ENCODE data around the gene MYRF. TPM values are rescaled to one million over a fixed set of nuclear protein-coding genes. Genes with fewer than 3 reads are reported as not detected.

Gene MYRF
- total RNA-seq, 1 experiment from 2014 or later, result 15.3 TPM

- no peaks in the 10 kb centered on the region for H3K79me2 ChIP-seq (ENCODE audit: low read depth)
- BruUV-seq (replicated peaks), result no TSS peak
- ChIA-PET CTCF (interaction anchor here (0.6 kb wide), 1 partner anchor 27 kb away, joined by 9 read pairs; no protein-coding TSS in a partner anchor), POLR2A (ENCODE audit: unreplicated experiment) (no interaction called here)
- no peaks in the 10 kb centered on the region for H3K4me1 ChIP-seq (replicated peaks; ENCODE audit: insufficient read depth)
- no peaks in the 10 kb centered on the region for H3K27me3 ChIP-seq (ENCODE audit: insufficient read depth, low read depth)
- no peak for DNase-seq
- H3K9me2 ChIP-seq (ENCODE audit: insufficient read depth), result no peaks in the 10 kb centered on the region
- peaks cover under 1% of the 10 kb centered on the region for H3F3A ChIP-seq (ENCODE audit: insufficient read depth, low read depth)
- 0 out of 2 replicates have a peak, but pooled peaks cover 6% of the 10 kb centered on the region for H4K20me1 ChIP-seq (ENCODE audit: insufficient read depth)
- H3K27ac ChIP-seq, result no peak overlapping the region
- intact Hi-C loops (cut with micrococcal nuclease; ENCODE audit: unreplicated experiment), result no loop called here
- no peak overlapping the region for H3K4me3 ChIP-seq
- no peak overlapping the region for H3K4me2 ChIP-seq
- no peaks in the 10 kb centered on the region for H3K9me3 ChIP-seq (ENCODE audit: insufficient read depth, low read depth)
- H3K36me3 ChIP-seq (ENCODE audit: low read depth), result no peaks in the 10 kb centered on the region
- no peak overlapping the region for H2AFZ ChIP-seq
- TF ChIP-seq CTCF (conservative IDR thresholded peaks at IDR 0.05) (no peak), EZH2 (IDR thresholded peaks at IDR 0.05; ENCODE audit: low read depth) (no peak)
Measured at GRCh38 chr11:61714916-61715315, 37.5 kb upstream of the MYRF start.

GRCh38 chr11:61715867-61716266 is 36.6 kb upstream of the MYRF start:
- Histone ChIP-seq H3K79me2 (ENCODE audit: low read depth) (no peaks in the 10 kb centered on the region), H3K9me2 (ENCODE audit: insufficient read depth) (no peaks in the 10 kb centered on the region), H3K27me3 (ENCODE audit: insufficient read depth, low read depth) (no peaks in the 10 kb centered on the region), H3F3A (ENCODE audit: insufficient read depth, low read depth) (no peaks in the 10 kb centered on the region; the same call in 1 of the 2 replicates), H3K9me3 (ENCODE audit: insufficient read depth, low read depth) (no peaks in the 10 kb centered on the region), H2AFZ (no peak overlapping the region), H3K27ac (no peak overlapping the region), H3K4me1 (replicated peaks; ENCODE audit: insufficient read depth) (no peaks in the 10 kb centered on the region), H3K4me2 (no peak overlapping the region), H3K36me3 (ENCODE audit: low read depth) (no peaks in the 10 kb centered on the region), H4K20me1 (ENCODE audit: insufficient read depth) (0 out of 2 replicates have a peak, but pooled peaks cover 6% of the 10 kb centered on the region), H3K4me3 (no peak overlapping the region)
- ChIA-PET POLR2A (ENCODE audit: unreplicated experiment) (no interaction called here), CTCF (no interaction called here)
- no peak for DNase-seq
- no TSS peak for BruUV-seq (replicated peaks)
- intact Hi-C loops (cut with micrococcal nuclease; ENCODE audit: unreplicated experiment), result no loop called here
- TF ChIP-seq CTCF (conservative IDR thresholded peaks at IDR 0.05), result no peak
- no peak for TF ChIP-seq EZH2 (IDR thresholded peaks at IDR 0.05; ENCODE audit: low read depth)

- CTCF ChIA-PET, result no interaction called here
- POLR2A ChIA-PET (ENCODE audit: unreplicated experiment), result no interaction called here
- BruUV-seq (replicated peaks), result no TSS peak
Measured at GRCh38 chr11:61716478-61717285, 35.8 kb upstream of the MYRF start.

More at GRCh38 chr11:61716478-61717285, 35.8 kb upstream of the MYRF start:
- H3K36me3 ChIP-seq (ENCODE audit: low read depth), result no peaks in the 10 kb centered on the region
- H3F3A ChIP-seq (ENCODE audit: insufficient read depth, low read depth), result no peaks in the 10 kb centered on the region; the same call in 1 of the 2 replicates
- H3K27ac ChIP-seq, result no peak overlapping the region
- no peak for DNase-seq
- H3K4me1 ChIP-seq (replicated peaks; ENCODE audit: insufficient read depth), result no peaks in the 10 kb centered on the region
- no peaks in the 10 kb centered on the region for H3K9me3 ChIP-seq (ENCODE audit: insufficient read depth, low read depth)
- no peak overlapping the region for H2AFZ ChIP-seq
- H3K27me3 ChIP-seq (ENCODE audit: insufficient read depth, low read depth), result no peaks in the 10 kb centered on the region
- H3K4me2 ChIP-seq, result no peak overlapping the region
- no peaks in the 10 kb centered on the region for H3K79me2 ChIP-seq (ENCODE audit: low read depth)
- H3K9me2 ChIP-seq (ENCODE audit: insufficient read depth), result no peaks in the 10 kb centered on the region
- TF ChIP-seq CTCF (conservative IDR thresholded peaks at IDR 0.05) (no peak), EZH2 (IDR thresholded peaks at IDR 0.05; ENCODE audit: low read depth) (no peak)
- intact Hi-C loops (cut with micrococcal nuclease; ENCODE audit: unreplicated experiment), result no loop called here
- H4K20me1 ChIP-seq (ENCODE audit: insufficient read depth), result 0 out of 2 replicates have a peak, but pooled peaks cover 6% of the 10 kb centered on the region
- no peak overlapping the region for H3K4me3 ChIP-seq

Data from PC-9 (cell line).